Ascending aorta (tissue), 2 donors: ENCODE measurements around the gene CD3D. TPM values are rescaled to one million over a fixed set of nuclear protein-coding genes. Genes with fewer than 3 reads are reported as not detected.

Experiments
- DNase-seq, 2 donors: peaks; one replicate each; pipeline ENCODE4 v3.0.0-alpha.2; 2019; ENCODE audit warnings: low spot score in 2 of 2
- H3K27ac ChIP-seq, 2 donors: fragments of 200-600 bp; sonication (generic); one replicate each; pipeline ENCODE4 v1.5.1; 2016 to 2017; ENCODE audit warnings: mild to moderate bottlenecking in 1 of 2
- H3K27me3 ChIP-seq: fragments of 200-600 bp; sonication (generic); one replicate; pipeline ENCODE4 v1.5.1; 2017
- H3K36me3 ChIP-seq, 2 donors: fragments of 200-600 bp; sonication (generic); one replicate each; pipeline ENCODE4 v1.5.1; 2016
- H3K4me1 ChIP-seq, 2 donors: fragments of 200-600 bp; sonication (generic); one replicate each; pipeline ENCODE4 v1.5.1; 2016 to 2017; ENCODE audit warnings: mild to moderate bottlenecking in 1 of 2
- H3K4me3 ChIP-seq, 2 donors: fragments of 200-600 bp; sonication (generic); one replicate each; pipeline ENCODE4 v1.5.1; 2016 to 2017; ENCODE audit warnings: mild to moderate bottlenecking in 1 of 2
- H3K9me3 ChIP-seq, 2 donors: fragments of 200-600 bp; sonication (generic); one replicate each; pipeline ENCODE4 v1.5.1; 2016
- intact Hi-C: fragments of 100-400 bp; cut with DNase I; formaldehyde crosslinking; loops from one replicate; pipeline ENCODE4 v1.15.1; 2023
- total RNA-seq: library from RNA; depleted of rRNA; stranded (reverse); fragments of >200 nt; gene quantifications from one replicate; pipeline ENCODE4 v1.1.0, GENCODE V29; 2016
- TF ChIP-seq, protein P1 (sequence below), 3 experiments: fragments of 200-600 bp in 2 of 3; fragments of 450-650 bp in 1 of 3; sonication (generic) in 2 of 3; IDR thresholded peaks; one replicate each; pipeline ENCODE4 v1.5.1; 2016 to 2019; ENCODE audit warnings: antibody characterized with exemption in 3 of 3, mild to moderate bottlenecking in 1 of 3, moderate library complexity in 1 of 3

The CD3D gene
- total RNA-seq, 1 donor from 2014 or later = not detected

DNA sequence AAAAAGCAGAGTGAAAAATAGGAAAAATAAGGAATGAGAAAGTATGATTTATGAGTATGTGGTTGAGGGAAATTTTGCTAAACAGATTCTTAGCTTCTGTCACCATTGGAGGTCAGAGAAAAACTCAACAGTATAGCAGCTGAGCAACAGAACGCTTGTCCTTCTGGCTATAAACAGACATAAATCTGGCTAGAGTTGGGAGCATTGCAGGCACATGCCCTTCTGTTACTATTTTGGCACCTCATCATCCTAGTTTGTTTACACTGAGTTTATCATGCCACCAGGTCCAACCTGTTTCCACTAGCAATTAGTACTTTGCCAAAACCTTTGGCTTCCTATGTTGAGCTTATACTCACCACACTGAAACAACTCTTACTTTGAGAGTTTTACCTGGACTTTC, 23.8 kb upstream of the CD3D start:
- H3K27ac ChIP-seq = no peak overlapping the region
- H3K4me1 ChIP-seq = no peaks in the 10 kb centered on the region
- intact Hi-C loops = no loop called here
- no peaks in the 10 kb centered on the region for H3K9me3 ChIP-seq
- TF ChIP-seq, protein P1, sequence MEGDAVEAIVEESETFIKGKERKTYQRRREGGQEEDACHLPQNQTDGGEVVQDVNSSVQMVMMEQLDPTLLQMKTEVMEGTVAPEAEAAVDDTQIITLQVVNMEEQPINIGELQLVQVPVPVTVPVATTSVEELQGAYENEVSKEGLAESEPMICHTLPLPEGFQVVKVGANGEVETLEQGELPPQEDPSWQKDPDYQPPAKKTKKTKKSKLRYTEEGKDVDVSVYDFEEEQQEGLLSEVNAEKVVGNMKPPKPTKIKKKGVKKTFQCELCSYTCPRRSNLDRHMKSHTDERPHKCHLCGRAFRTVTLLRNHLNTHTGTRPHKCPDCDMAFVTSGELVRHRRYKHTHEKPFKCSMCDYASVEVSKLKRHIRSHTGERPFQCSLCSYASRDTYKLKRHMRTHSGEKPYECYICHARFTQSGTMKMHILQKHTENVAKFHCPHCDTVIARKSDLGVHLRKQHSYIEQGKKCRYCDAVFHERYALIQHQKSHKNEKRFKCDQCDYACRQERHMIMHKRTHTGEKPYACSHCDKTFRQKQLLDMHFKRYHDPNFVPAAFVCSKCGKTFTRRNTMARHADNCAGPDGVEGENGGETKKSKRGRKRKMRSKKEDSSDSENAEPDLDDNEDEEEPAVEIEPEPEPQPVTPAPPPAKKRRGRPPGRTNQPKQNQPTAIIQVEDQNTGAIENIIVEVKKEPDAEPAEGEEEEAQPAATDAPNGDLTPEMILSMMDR (IDR thresholded peaks at IDR 0.05) = no peak
- no peaks in the 10 kb centered on the region for H3K27me3 ChIP-seq
- H3K4me3 ChIP-seq = no peak overlapping the region
- H3K36me3 ChIP-seq = peaks cover 55 to 64% of the 10 kb centered on the region in 2 donors
- no peak for DNase-seq

DNA sequence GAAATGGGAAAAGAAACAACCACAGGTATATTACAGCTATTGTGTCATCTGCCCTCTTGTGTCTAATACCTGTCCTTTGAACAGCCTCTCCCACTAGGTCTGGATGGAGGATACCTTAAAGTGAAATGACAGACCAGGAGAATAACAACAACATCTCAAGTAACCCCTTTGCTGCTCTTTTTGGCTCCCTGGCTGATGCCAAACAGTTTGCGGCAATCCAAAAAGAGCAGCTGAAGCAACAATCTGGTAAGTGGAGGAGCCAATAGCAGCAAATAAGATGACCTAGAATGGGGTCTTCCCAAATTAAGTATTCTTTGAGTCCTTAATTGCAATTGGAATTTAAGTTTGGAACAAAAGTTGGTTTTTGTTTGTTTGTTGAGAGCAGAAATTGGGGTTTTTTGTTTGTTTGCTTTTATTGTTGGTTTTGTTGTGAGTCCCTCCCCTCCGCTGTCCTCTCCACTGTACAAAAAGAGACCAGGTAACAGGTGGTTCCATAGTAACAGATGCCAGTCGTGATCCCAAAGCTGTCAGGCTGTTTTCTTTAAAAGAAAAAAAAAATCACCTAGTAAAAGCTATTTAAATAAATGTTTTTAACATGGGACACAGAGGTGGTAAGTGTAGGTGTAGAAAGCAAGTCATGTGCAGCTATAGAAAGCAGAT, 22.6 kb upstream of the CD3D start:
- H3K4me1 ChIP-seq = peaks cover 0 to 7% of the 10 kb centered on the region in 2 donors
- no peaks in the 10 kb centered on the region for H3K9me3 ChIP-seq
- H3K27ac ChIP-seq = no peak overlapping the region
- TF ChIP-seq, protein P1 (IDR thresholded peaks at IDR 0.05) = no peak
- intact Hi-C loops = no loop called here
- peaks cover 43 to 52% of the 10 kb centered on the region in 2 donors for H3K36me3 ChIP-seq
- no peaks in the 10 kb centered on the region for H3K27me3 ChIP-seq
- no peak for DNase-seq
- no peak overlapping the region for H3K4me3 ChIP-seq

GRCh38 chr11:118359295-118359958, 16.9 kb upstream of the CD3D start, which contains the start of gene UBE4A:
UBE4A (plus strand) TSS chr11:118359600; CDS start chr11:118365081, 5,481 bp downstream.
- DNase-seq = peak; percentile 75 to 96
- Histone ChIP-seq H3K27ac (peak within 1 kb of the TSS; percentile 40 to 44), H3K27me3 (no peaks in the 10 kb centered on the region), H3K4me1 (peaks cover 0 to 8% of the 10 kb centered on the region in 2 donors), H3K9me3 (no peaks in the 10 kb centered on the region), H3K36me3 (no peaks in the 10 kb centered on the region), H3K4me3 (peak within 1 kb of the TSS; percentile 74 to 82)
- TF ChIP-seq, protein P1 (IDR thresholded peaks at IDR 0.05) = no peak
- intact Hi-C loops = loop anchor here (1.0 to 5.0 kb wide), 2 partner anchors 77 to 212 kb away; partner anchors contain the start of gene KMT2A

GRCh38 chr11:118358071-118358470, 15.6 kb upstream of the CD3D start:
- Histone ChIP-seq H3K36me3 (no peaks in the 10 kb centered on the region), H3K4me3 (no peak overlapping the region), H3K27me3 (no peaks in the 10 kb centered on the region), H3K27ac (no peak overlapping the region), H3K9me3 (no peaks in the 10 kb centered on the region), H3K4me1 (peaks cover 0 to 8% of the 10 kb centered on the region in 2 donors)
- no peak for DNase-seq
- TF ChIP-seq, protein P1 (IDR thresholded peaks at IDR 0.05) = no peak
- intact Hi-C loops = loop anchor here (5.0 kb wide), 1 partner anchor 211 kb away; no protein-coding TSS in a partner anchor

DNA sequence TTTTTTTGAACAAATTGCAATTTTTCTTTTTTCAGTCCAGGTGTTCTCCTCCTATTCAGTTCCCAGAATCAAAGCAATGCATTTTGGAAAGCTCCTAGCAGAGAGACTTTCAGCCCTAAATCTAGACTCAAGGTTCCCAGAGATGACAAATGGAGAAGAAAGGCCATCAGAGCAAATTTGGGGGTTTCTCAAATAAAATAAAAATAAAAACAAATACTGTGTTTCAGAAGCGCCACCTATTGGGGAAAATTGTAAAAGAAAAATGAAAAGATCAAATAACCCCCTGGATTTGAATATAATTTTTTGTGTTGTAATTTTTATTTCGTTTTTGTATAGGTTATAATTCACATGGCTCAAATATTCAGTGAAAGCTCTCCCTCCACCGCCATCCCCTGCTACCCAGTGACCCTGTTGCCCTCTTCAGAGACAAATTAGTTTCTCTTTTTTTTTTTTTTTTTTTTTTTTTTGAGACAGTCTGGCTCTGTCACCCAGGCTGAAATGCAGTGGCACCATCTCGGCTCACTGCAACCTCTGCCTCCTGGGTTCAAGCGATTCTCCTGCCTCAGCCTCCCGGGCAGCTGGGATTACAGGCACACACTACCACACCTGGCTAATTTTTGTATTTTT, 10.7 kb upstream of the CD3D start:
- no peaks in the 10 kb centered on the region for H3K4me1 ChIP-seq
- intact Hi-C loops = no loop called here
- TF ChIP-seq, protein P1 (IDR thresholded peaks at IDR 0.05) = peak in 2 of 3 experiments; percentile 41 to 51

More for the DNA sequence above, 10.7 kb upstream of the CD3D start:
- Histone ChIP-seq H3K27me3 (no peaks in the 10 kb centered on the region), H3K27ac (no peak overlapping the region), H3K36me3 (no peaks in the 10 kb centered on the region), H3K4me3 (no peak overlapping the region), H3K9me3 (no peaks in the 10 kb centered on the region)
- DNase-seq = no peak
